ENCODE data around the gene RAP1GAP2.

RAP1GAP2 gene

DNA sequence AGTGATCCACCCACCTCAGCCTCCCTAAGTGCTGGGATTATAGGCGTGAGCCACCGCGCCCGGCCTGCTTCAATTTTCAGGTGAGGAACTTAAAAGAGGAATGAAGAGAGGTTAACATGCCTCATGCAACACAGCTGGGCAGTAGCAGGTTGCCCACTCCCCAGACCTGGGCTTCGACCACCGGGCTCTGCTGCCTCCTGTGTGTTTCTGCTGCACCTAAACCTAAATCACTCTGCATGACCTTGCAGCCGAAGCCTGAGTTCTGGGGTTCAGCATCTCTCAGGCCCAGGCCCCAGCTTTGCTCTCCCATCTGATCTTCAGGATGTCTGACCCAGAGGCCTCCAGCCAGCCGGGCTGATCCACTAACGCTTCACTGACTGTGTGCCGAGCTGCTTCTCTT lies 154.6 kb downstream of the RAP1GAP2 start:
- no peak for ATAC-seq
- TF ChIP-seq, protein P1, sequence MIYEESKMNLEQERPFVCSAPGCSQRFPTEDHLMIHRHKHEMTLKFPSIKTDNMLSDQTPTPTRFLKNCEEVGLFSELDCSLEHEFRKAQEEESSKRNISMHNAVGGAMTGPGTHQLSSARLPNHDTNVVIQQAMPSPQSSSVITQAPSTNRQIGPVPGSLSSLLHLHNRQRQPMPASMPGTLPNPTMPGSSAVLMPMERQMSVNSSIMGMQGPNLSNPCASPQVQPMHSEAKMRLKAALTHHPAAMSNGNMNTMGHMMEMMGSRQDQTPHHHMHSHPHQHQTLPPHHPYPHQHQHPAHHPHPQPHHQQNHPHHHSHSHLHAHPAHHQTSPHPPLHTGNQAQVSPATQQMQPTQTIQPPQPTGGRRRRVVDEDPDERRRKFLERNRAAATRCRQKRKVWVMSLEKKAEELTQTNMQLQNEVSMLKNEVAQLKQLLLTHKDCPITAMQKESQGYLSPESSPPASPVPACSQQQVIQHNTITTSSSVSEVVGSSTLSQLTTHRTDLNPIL (CRISPR knock-in tag; IDR thresholded peaks at IDR 0.05; ENCODE audit: low read depth) = no peak
- TF ChIP-seq PPARA (CRISPR knock-in tag; IDR thresholded peaks at IDR 0.05; ENCODE audit: borderline replicate concordance) = no peak
- no peak for TF ChIP-seq RARB (CRISPR knock-in tag; IDR thresholded peaks at IDR 0.05)
- TF ChIP-seq, protein P2, sequence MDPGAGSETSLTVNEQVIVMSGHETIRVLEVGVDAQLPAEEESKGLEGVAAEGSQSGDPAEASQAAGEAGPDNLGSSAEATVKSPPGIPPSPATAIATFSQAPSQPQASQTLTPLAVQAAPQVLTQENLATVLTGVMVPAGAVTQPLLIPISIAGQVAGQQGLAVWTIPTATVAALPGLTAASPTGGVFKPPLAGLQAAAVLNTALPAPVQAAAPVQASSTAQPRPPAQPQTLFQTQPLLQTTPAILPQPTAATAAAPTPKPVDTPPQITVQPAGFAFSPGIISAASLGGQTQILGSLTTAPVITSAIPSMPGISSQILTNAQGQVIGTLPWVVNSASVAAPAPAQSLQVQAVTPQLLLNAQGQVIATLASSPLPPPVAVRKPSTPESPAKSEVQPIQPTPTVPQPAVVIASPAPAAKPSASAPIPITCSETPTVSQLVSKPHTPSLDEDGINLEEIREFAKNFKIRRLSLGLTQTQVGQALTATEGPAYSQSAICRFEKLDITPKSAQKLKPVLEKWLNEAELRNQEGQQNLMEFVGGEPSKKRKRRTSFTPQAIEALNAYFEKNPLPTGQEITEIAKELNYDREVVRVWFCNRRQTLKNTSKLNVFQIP (CRISPR knock-in tag; IDR thresholded peaks at IDR 0.05; ENCODE audit: borderline replicate concordance, low read depth) = no peak
- TF ChIP-seq ZC3H10 (CRISPR knock-in tag; IDR thresholded peaks at IDR 0.05) = no peak

DNA sequence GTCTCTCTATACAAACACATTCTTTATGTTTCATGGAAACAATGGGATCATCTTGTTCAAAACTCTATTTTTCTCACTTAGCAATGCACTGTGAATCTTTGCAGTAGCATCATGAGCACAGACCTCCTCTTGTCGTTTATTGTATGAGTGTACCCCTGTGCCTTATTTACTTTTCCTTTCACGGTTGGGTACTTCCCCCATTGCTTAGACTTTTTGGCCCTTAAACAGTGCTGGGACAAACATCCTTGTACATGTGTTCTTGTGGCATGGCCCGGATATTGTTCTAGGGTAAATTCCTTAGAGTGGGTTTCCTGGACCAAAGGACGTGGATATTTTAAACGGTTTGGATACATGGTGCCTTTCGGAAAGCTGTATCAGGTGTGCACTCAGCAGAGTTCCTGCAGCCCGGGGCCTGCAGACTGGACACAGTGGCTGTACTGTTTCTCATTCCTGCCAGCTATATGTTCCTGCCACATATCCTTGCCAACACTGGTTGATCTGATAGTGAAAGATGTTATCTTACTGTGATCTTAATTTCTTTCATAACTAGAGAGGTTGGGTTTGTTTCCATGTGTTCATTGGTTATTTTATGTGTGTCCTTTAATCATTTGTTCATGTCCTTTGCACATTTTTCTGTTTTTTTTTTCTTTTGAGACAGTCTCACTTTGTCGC lies 156.1 kb downstream of the RAP1GAP2 start:
- TF ChIP-seq OSR1 (CRISPR knock-in tag; IDR thresholded peaks at IDR 0.05) (no peak), ESRRG (CRISPR knock-in tag; IDR thresholded peaks at IDR 0.05) (no peak), TOX (CRISPR knock-in tag; IDR thresholded peaks at IDR 0.05; ENCODE audit: borderline replicate concordance) (no peak), GLIS3 (CRISPR knock-in tag; IDR thresholded peaks at IDR 0.05) (no peak), PPARA (CRISPR knock-in tag; IDR thresholded peaks at IDR 0.05; ENCODE audit: borderline replicate concordance) (no peak), ARNTL (CRISPR knock-in tag; IDR thresholded peaks at IDR 0.05; ENCODE audit: borderline replicate concordance, low read depth) (no peak), ZNF70 (CRISPR knock-in tag; IDR thresholded peaks at IDR 0.05) (no peak), RARB (CRISPR knock-in tag; IDR thresholded peaks at IDR 0.05) (no peak), ZNF8 (CRISPR knock-in tag; IDR thresholded peaks at IDR 0.05) (no peak), ZFP30 (CRISPR knock-in tag; IDR thresholded peaks at IDR 0.05) (no peak)
- TF ChIP-seq, protein P3, sequence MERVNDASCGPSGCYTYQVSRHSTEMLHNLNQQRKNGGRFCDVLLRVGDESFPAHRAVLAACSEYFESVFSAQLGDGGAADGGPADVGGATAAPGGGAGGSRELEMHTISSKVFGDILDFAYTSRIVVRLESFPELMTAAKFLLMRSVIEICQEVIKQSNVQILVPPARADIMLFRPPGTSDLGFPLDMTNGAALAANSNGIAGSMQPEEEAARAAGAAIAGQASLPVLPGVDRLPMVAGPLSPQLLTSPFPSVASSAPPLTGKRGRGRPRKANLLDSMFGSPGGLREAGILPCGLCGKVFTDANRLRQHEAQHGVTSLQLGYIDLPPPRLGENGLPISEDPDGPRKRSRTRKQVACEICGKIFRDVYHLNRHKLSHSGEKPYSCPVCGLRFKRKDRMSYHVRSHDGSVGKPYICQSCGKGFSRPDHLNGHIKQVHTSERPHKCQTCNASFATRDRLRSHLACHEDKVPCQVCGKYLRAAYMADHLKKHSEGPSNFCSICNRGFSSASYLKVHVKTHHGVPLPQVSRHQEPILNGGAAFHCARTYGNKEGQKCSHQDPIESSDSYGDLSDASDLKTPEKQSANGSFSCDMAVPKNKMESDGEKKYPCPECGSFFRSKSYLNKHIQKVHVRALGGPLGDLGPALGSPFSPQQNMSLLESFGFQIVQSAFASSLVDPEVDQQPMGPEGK (CRISPR knock-in tag; IDR thresholded peaks at IDR 0.05; ENCODE audit: borderline replicate concordance) = no peak
- TF ChIP-seq, protein P1 (CRISPR knock-in tag; IDR thresholded peaks at IDR 0.05; ENCODE audit: low read depth) = no peak
- TF ChIP-seq, protein P2 (CRISPR knock-in tag; IDR thresholded peaks at IDR 0.05; ENCODE audit: borderline replicate concordance, low read depth) = no peak
- TF ChIP-seq, protein P4, sequence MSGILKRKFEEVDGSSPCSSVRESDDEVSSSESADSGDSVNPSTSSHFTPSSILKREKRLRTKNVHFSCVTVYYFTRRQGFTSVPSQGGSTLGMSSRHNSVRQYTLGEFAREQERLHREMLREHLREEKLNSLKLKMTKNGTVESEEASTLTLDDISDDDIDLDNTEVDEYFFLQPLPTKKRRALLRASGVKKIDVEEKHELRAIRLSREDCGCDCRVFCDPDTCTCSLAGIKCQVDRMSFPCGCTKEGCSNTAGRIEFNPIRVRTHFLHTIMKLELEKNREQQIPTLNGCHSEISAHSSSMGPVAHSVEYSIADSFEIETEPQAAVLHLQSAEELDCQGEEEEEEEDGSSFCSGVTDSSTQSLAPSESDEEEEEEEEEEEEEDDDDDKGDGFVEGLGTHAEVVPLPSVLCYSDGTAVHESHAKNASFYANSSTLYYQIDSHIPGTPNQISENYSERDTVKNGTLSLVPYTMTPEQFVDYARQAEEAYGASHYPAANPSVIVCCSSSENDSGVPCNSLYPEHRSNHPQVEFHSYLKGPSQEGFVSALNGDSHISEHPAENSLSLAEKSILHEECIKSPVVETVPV (CRISPR knock-in tag; IDR thresholded peaks at IDR 0.05) = no peak
- no peak for ATAC-seq

DNA sequence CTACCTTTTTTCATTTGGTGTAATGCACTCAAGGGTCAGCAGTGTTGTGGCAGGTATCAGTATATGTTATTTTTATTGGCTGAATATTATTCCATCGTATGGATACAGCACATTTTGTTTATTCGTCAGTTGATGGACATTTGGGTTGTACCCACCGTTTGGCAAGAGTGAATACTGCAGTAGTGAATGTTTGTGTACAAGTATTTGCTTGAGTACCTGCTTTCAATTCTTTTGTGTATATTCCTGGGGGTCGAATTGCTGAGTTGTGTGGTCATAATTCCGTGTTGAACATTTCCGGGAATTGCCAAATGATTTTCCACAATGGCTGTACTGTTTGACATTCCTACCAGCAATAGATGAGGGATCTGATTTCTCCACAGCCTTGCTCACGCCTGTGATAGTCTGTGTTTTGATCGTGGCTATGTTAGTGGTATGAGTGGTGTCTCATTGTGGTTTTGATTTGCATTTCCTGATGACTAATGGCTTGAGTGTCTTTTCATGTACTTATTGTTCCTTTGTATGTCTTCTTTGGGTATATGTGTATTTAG lies 158.7 kb downstream of the RAP1GAP2 start:
- peak; percentile 94 for ATAC-seq
- TF ChIP-seq ISL1 (CRISPR knock-in tag; IDR thresholded peaks at IDR 0.05) (peak; percentile 40; the same call in 1 of the 2 replicates), ESRRG (CRISPR knock-in tag; IDR thresholded peaks at IDR 0.05) (no peak)

DNA sequence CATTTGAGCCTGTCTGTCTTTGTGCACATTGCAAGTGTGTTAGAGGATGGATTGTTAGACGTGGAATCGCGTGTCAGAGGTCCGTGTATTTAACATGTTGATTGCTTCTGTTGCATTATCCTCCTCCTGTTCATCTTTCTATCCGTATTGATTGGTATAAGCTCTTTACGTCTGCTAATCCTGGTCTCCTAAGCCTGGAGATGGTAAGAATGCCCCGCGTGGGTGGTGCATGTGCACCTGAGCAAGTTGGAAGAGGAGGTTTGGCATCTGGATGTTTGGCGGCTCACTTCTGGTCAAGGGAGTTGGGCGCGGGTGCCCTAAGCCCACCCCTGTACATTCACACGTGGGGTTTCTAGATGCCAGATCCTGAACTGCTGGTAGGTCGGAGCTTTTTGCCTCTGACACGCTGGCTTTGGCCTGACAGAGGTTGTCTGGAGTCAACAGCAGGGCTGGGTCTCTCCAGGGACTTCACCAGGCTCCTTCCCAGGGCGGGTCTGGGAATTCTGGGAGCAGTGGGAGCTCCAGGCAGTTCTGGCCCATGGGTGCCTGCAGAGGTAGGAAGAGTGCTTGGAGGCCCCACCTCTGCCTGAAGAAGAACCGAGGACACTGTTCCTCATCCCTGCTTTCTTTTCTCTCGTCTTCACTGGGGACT lies 159.8 kb downstream of the RAP1GAP2 start:
- ATAC-seq = no peak
- TF ChIP-seq TOX (CRISPR knock-in tag; IDR thresholded peaks at IDR 0.05; ENCODE audit: borderline replicate concordance) = no peak
- TF ChIP-seq ZNF565 (CRISPR knock-in tag; conservative IDR thresholded peaks at IDR 0.05; ENCODE audit: low read depth) = no peak
- TF ChIP-seq, protein P4 (CRISPR knock-in tag; IDR thresholded peaks at IDR 0.05) = no peak
- TF ChIP-seq ZNF8 (CRISPR knock-in tag; IDR thresholded peaks at IDR 0.05) = no peak
- TF ChIP-seq RARB (CRISPR knock-in tag; IDR thresholded peaks at IDR 0.05) = no peak
- TF ChIP-seq ISL1 (CRISPR knock-in tag; IDR thresholded peaks at IDR 0.05) = no peak
- TF ChIP-seq SNAI2 (CRISPR knock-in tag; IDR thresholded peaks at IDR 0.05) = no peak
- no peak for TF ChIP-seq ZFP3 (CRISPR knock-in tag; IDR thresholded peaks at IDR 0.05)
- TF ChIP-seq, protein P2 (CRISPR knock-in tag; IDR thresholded peaks at IDR 0.05; ENCODE audit: borderline replicate concordance, low read depth) = no peak
- no peak for TF ChIP-seq BACH2 (CRISPR knock-in tag; IDR thresholded peaks at IDR 0.05; ENCODE audit: borderline replicate concordance)
